GM13977 (cell line): ENCODE measurements around the gene TNFAIP2.
"Not testable (repeated sequence)": the region's sequence is repeated elsewhere in the genome, so short reads cannot be mapped to it uniquely, and the experiment has no call there.

Experiments
- DNase-seq: peaks from one replicate; pipeline ENCODE4 v3.0.0; 2012; ENCODE audit warnings: low spot score
- in situ Hi-C: fragments of 300-500 bp; cut with MboI; formaldehyde crosslinking; loops from one replicate; pipeline ENCODE4 v1.12.0; 2022; ENCODE audit warnings: low sequenced_read_pairs, low pct_unique_long_range_greater_than_20kb, mixed read lengths, inconsistent platforms; ENCODE audit not compliant: unreplicated experiment
- TF ChIP-seq, protein P1 (sequence below): IDR thresholded peaks from 2 replicates; pipeline ENCODE4 v1.5.1; 2012; ENCODE audit warnings: mild to moderate bottlenecking, control low read depth; ENCODE audit not compliant: insufficient read depth; ENCODE audit errors: extremely low read depth, missing control alignments

Gene TNFAIP2

DNA sequence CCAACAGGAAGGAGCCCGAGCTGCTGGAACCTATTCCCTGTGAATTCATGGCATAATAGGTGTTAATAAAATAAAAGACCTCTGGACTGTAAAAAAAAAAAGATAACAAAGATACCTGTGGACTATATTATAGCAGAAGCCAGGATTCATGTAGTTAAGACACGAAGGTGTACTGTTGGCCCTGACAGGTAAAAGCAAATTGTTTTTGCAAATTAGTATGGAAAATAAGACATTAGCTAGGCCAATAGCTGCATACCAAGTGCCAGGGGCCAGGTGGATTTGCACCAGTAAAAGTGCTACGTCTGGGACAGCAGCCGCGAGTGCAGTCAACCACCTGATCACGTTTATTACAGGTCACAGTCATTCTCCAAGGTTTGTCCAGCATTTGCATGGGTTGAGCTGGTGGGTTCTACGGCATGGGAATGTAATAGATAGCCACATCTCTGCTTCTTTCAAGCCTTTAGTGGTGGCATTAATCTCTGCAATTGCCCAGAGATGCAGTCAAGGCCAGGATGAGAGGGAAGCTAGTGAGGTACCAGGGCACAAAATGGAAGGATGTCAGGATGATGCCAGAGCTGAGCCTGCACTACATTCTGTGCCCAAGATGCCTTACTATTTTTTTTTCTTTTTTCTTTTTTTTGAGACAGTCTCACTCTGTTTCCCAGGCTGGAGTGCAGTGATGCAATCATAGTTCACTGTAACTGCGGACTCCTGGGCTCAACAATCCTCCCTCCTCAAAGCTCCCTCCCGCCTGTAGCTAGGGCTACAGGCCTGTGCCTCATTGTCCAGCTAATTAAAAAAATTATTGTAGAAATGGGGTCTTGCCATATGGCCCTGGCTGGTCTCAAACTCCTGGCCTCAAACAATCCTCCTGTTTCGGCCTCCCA, 26.3 kb downstream of the TNFAIP2 start:
- in situ Hi-C loops, result no loop called here
- DNase-seq, result no peak
- TF ChIP-seq, protein P1, sequence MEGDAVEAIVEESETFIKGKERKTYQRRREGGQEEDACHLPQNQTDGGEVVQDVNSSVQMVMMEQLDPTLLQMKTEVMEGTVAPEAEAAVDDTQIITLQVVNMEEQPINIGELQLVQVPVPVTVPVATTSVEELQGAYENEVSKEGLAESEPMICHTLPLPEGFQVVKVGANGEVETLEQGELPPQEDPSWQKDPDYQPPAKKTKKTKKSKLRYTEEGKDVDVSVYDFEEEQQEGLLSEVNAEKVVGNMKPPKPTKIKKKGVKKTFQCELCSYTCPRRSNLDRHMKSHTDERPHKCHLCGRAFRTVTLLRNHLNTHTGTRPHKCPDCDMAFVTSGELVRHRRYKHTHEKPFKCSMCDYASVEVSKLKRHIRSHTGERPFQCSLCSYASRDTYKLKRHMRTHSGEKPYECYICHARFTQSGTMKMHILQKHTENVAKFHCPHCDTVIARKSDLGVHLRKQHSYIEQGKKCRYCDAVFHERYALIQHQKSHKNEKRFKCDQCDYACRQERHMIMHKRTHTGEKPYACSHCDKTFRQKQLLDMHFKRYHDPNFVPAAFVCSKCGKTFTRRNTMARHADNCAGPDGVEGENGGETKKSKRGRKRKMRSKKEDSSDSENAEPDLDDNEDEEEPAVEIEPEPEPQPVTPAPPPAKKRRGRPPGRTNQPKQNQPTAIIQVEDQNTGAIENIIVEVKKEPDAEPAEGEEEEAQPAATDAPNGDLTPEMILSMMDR, result no peak

DNA sequence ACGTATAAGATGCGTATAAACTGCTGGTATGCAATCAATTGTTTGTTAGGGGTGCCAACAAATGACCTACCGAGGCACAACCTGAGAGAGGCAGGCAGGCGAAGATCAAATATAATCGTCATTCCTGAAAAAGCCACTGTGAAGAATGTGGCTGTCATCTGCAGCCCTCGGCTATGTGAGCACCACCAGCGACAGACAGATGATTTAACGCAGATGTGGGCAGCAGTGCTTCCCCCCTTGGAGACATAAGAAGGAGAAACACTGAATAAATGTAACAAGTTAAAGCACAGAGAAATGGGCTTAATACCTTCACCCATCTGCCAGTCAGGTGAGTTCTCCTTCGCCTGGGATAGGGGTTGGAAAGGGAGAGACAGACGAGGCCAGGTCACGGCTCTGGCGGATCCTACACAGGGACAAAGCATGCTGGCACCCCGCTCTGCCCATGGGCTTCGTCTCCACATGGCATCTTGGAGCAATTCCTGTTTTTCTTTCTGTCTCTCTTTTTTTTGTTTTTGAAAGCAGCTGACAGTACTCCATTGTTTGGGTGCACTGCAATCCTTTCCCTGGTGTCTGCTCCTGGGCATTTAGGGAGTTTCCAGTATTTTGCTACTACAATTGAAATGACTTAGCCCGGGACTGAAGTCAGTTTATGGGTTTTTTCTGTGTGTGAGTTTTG, 28.1 kb downstream of the TNFAIP2 start:
- TF ChIP-seq, protein P1, result no peak
- DNase-seq, result no peak
- in situ Hi-C loops, result no loop called here

DNA sequence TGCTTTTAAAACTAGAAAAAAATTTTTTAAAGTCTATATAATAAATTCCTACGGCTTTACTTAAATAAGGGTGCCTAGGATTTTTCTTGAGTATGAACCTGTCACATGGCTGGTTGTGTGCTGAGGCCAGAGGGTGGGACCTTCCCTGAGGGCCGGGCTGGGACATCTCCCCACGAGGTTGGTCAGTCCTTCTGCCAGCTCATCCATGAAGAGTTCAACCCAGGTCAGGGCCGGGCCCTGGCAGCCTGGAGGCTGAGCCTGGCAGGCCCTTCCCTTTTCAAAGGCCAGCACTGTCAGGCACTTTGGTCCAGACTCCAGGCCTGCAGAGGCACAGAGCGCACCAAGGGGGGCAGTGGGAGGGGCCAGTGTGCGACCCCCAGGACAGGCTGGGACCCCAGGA, 31.7 kb downstream of the TNFAIP2 start:
- in situ Hi-C loops, result no loop called here
- DNase-seq, result no peak
- TF ChIP-seq, protein P1, result no peak

DNA sequence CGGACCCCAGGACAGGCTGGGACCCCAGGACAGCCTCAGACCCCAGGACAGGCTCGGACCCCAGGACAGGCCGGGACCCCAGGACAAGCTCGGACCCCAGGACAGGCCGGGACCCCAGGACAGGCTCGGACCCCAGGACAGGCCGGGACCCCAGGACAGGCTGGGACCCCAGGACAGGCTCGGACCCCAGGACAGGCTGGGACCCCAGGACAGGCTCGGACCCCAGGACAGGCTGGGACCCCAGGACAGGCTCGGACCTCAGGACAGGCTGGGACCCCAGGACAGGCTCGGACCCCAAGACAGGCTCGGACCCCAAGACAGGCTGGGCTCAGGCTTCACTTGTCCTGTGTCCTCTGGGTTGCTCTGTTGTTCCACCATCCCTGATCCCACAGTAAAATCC, 32.2 kb downstream of the TNFAIP2 start:
- in situ Hi-C loops, DNase-seq: not testable (repeated sequence)

DNA sequence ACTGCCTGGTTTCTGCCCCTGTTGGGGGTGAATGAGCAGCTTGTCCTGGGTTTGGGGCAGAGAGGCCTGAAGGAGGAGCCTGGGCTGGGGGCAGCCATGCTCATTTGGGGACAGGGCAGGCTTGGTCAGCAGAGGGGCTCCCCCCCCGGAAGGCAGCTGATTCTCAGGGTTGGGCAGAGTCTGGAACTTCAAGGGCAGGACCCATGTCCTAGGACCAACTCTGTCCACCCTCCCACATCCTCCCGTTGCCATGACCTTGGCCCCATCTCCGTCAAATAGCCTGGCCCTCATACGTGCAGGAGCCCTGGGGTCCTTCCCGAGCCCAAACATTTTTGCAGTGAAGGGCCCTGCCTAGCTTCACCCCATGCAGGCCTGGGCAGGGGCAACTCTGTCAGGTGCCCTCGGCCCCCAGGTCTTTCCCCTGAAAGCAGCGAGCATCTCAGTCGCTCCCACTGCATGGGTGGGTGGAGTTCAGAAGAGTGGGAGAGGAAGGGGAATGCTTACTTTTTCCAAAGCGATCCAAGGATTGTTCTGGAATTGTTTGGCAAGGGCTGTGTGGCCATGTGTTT, 32.6 kb downstream of the TNFAIP2 start:
- no peak for DNase-seq
- TF ChIP-seq, protein P1, result no peak
- in situ Hi-C loops, result no loop called here

DNA sequence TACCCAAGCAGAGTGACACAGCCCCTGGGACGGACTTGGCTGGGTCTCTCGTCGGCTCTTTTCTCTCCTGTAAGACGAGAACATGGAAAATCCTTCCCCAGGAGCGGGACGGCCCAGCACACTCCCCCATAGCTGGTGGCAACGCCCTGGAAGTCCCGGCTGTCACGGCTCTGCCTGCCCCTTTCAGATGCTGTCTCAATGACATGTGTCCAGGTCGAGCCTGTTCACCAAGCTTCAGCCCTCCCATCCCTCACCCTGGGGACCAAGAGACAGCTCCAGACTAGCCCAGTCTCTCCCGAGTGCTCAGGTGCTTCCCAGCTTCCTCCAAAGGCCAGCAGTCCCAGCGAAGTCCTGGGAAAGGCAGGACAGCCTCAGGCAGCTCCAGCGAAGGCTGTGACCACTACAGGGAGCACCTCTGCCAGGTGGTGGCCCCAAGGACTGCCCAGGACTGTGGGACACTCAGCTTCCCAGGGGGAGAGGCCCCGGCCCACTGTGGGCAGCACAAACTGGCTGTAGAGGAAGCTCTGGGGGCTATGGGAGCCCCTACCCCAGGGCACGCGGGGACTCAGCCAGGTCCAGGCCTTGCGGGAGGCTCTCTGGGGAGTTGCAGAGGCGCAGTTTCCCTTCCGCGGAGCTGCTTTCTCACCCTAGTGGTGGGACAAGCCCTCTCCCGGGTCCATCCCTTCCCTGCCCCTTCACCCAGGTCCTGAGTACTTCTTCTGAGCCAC, 33.6 kb downstream of the TNFAIP2 start:
- TF ChIP-seq, protein P1, result no peak
- in situ Hi-C loops, result no loop called here
- DNase-seq, result no peak
